GM12892 (cell line): Measurements from ENCODE around the gene SVIL.

Experiments used
- DNase-seq: peaks from one replicate; pipeline ENCODE4 v3.0.0; 2011; ENCODE audit not compliant: insufficient read length
- FAIRE-seq: peaks from 2 replicates; lab custom pipeline; 2011; peaks lifted over from hg19 to GRCh38; lab: Jason Lieb, UNC
- POLR2A ChIP-seq: IDR thresholded peaks from 2 replicates; pipeline ENCODE4 v1.6.1; 2011; ENCODE audit warnings: low read depth, low read length, control low read depth
- POLR2AphosphoS5 ChIP-seq: IDR thresholded peaks from 2 replicates; pipeline ENCODE4 v1.6.1; 2011; ENCODE audit warnings: low read depth, low read length, control low read depth
- TAF1 ChIP-seq: IDR thresholded peaks from 2 replicates; pipeline ENCODE4 v1.6.1; 2011; ENCODE audit warnings: low read depth, mild to moderate bottlenecking, control low read depth, low read length, borderline replicate concordance

Gene SVIL

DNA sequence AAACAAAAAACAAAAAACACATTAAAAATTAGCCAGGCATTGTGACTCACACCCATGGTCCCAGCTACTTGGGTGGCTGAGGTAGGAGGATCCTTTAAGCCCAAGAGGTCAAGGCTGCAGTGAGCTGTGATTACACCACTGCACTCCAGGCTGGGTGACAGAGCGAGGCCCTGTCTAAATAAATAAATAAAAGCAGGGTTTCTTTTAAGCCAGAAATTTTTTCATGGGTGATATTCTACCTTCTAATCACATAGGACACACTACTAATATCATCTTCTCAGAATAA, 14.2 kb upstream of the SVIL start:
- FAIRE-seq, result no peak

DNA sequence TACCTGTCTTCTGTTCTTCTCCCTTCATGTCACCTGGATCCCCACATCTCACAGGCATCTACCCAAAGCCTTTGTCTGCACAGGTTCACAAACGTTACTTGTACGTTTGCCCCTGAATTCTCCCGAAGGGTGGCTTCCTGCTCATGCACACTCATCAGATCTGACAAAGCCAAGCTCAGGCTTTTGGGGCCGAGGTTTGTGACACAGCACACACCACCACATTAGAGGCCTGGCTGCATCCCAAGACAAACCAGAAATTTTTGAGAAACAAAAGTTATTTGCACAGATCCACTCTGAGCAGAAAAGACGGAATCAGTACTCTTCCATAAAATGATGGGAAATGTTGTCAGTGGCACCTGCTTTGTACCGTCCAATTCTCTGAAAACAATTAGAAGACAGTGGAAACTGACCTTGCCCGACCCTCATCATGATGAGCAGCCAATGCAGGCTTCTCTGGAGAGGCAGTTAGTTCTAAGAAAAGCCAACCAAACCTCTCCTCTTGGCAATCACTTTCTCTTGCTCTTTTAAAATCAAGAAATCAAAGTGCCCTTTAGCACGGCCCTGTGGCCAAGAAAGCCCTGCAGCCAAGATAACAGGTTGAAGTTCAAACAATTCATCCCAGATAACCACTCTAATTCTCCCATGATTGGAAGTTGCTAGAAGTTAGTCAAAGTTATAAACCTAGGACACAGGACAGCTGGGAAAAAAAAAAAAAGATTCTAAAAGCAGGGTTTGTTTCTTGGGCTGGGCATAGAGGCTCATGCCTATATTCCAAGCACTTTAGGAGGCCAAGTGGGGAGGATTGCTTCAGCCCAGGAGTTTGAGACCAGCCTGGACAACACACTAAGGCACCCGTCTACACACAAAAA, 13.6 kb upstream of the SVIL start:
- TF ChIP-seq POLR2A (no peak), TAF1 (no peak), POLR2AphosphoS5 (no peak)
- DNase-seq, result no peak
- no peak for FAIRE-seq

More for the DNA sequence above, 14.2 kb upstream of the SVIL start:
- no peak for DNase-seq
- TF ChIP-seq POLR2AphosphoS5 (no peak), TAF1 (no peak), POLR2A (no peak)

DNA sequence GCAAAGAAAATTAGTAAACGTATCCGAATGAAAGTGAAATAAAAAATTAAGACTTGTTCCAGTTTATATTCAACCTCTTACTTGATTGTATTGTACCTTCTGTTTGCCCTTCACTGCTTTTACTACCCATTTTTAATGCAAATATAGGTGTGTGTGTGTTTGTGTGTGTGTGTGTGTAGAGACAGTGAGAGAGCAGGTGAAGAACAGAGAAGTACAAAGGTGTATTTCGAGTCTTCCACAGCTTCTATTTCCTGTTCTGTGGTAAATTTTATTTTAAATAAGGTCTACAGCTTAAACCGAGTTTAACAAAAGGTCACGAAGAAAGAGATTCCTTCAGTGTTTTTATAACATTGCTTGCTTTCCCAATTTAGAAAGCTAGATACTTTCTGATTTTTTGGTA, 12.7 kb upstream of the SVIL start:
- DNase-seq (no peak), FAIRE-seq (no peak)
- TF ChIP-seq POLR2AphosphoS5 (no peak), TAF1 (no peak), POLR2A (no peak)

DNA sequence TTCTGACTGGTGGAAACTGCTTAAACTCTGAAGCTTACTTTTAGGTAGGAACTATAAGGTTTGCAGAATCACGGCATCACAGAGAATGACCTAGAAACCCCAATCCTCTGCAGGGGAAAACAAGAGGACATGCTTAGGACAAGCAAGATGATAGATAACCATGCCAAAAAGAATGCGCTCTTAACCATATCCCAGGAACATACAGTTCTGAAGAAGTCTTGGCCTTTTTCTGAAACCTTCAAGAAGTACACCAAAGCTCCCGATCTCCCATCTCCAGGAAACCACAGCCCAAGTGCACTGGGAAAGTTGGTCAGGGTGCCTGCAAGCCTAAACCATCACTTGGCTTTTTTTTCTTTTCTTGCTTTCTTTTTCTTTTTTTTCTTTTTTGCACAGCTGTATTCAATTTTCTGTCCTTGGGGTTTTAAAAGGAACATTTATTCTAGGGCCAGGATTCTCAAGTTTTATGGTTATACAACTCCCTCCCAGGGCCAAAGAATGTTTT, 12.2 kb upstream of the SVIL start:
- DNase-seq (no peak), FAIRE-seq (no peak)
- TF ChIP-seq TAF1 (no peak), POLR2A (no peak), POLR2AphosphoS5 (no peak)

DNA sequence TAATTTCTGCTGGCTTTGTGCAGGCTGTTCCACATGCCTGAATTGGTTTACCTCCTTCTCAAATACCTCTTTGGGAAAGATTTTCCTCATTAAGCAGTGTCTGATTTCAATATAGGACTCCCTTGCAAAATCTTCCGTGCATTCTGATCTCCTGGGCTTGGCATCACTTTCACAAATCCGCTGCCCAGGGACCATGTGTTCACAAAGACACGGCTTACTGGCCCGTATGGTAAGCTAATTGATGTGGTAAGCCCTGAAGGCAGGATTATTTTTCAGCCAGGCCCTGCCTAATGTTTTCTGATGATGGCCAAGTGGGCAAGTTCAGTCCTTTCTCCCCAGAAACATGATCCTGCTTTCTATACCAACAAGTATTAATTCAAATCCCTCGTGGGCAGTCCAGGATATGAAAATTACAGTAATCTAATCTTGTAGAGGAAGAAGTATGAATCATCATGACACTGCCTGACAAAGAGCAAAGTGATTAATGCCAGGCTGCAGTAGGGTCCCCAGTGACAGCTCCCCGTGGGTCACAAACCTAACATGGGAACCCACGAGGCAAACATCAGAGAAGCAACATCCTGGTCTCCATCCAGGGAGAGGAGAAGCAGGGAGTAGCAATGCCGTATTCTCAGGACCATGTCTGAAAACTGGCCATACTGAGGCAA, 11.6 kb upstream of the SVIL start:
- TF ChIP-seq POLR2AphosphoS5 (no peak), POLR2A (no peak), TAF1 (no peak)
- FAIRE-seq (no peak), DNase-seq (no peak)

DNA sequence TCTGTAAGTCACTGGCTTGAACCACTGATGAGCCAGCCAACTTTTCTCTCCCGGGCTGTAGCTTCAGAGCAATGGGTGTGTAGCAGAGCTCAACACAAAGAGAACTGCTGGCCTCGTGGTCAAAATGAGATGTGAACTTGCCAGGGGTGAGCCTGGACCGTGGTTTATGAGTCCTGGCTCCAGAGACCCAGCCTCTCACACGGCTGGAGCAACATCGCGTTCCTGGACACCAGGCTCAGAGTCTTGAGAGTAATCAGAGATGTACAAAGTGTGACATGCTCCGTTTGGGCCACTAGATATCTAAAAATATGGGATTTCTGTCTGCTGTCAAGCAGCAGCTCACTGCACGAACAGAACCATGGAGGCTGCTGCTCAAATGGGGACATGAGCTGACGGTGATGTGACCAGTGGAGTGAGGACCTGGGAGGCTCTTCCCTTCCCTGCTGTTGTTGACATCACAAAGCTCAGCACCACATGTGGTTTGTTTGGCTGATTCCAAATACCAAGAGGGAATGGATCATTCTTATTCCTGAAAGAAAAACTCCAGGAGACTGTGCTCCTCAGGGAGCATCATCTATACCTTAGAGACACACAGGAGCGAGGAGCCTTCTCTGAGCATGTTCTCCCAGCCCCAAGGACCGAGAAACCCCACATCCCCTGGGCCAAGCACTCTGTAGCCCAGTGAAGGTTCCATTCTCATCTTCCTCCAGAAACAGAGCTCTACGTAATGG, 9.2 kb upstream of the SVIL start:
- TF ChIP-seq TAF1 (no peak), POLR2AphosphoS5 (no peak), POLR2A (no peak)
- DNase-seq (no peak), FAIRE-seq (no peak)

DNA sequence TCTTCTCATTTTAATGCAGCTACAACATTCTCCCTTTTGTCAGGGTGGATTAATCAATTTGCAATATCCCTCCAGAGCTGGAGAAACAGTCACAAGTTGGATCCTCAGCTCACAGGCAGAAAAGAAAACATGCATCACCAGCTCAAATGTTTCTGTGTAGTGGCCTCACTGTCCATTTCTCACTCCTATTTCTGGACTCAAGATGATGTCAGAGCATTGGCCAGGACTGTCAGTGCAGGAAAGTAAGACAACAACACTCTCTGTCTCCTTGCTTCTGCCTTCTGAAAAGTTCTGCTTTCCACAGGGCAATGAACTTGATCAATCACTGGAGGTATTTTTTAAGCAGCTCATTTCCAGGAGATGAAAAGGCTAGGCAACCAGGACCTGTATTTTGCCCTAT, 8.2 kb upstream of the SVIL start:
- DNase-seq (no peak), FAIRE-seq (no peak)

DNA sequence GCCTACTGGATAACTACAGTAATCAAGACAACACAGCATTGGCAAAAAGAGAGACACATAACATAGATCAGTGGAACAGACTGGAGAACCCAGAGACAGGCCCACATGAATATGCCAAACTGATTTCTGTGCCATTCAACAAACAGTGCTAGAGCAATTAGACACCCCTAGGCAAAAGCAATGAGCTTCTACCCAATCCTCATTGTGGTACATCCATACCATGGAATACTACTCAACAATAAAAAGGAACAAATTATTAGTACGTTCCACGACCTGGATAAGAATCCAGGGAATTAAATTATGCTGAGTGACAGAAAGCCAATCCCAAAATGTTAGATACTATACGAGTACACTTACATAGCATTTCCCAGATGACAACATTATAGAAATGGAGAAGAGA, 2.8 kb upstream of the SVIL start:
- FAIRE-seq, result no peak
- no peak for TF ChIP-seq POLR2A
- no peak for TF ChIP-seq POLR2AphosphoS5
- no peak for TF ChIP-seq TAF1

More for the DNA sequence above, 8.2 kb upstream of the SVIL start:
- TF ChIP-seq TAF1 (no peak), POLR2A (no peak), POLR2AphosphoS5 (no peak)

DNA sequence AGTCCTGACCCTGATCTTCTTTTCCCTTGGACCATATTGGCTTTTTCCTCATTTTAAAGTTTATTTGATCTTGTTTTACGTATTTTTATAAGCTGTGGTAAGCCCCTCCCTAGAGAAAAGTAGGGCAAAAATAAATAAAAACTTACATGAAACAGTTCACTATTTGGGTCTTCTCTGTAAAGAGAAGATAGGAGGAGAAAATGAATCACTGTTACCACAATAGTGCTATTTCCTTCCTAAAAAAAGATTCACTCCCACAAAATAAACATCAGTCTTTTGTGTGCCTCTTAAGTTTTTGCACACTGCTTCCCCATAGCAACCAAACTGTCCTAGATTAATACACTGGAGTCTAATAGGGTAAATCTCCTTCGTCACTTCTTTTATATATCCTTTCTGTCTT, 1.4 kb upstream of the SVIL start:
- FAIRE-seq (no peak), DNase-seq (no peak)
- TF ChIP-seq TAF1, result no peak
- TF ChIP-seq POLR2AphosphoS5, result no peak
- no peak for TF ChIP-seq POLR2A

More for the DNA sequence above, 2.8 kb upstream of the SVIL start:
- no peak for DNase-seq

DNA sequence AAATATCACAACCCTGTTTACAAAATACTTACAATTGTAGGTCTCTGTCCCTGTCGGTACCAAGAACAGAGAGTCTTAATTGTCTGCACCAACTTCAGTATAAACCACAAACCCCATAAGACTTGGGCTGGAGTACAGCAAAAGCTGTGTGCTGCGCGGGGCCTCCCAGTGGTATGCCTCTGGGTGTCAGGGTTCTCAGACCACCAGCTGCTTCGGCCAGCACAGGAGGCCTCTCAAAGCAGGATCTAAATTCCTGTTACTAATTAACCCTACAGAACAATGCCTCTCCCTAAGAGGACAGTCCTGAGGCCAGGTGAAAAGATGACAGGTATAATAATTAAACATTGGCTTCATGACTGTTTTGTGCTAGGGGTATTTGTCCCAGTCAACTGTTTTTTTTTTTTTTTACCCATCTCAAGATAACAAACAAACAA, 957 bp upstream of the SVIL start:
- TF ChIP-seq TAF1 (no peak), POLR2A (no peak), POLR2AphosphoS5 (no peak)
- FAIRE-seq, result no peak
- DNase-seq, result no peak

DNA sequence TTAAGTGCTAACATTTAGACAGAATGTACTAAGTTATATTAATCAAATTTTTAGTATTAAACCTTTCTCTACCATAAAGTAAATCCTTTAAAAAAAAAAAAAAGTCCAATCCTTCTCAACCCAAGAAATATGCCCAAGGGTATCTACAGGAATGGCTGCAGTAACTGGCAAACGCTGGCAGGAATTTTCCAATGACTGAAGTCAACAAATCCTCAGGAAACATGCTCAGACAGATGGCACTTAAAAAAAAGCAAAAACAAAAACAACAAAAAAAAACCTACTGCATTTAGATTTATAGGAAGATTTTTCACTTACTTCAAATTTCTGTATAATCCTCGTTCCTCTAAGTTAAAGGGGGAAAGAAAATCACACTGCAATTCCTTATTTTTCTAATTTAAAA, 666 bp downstream of the SVIL start:
- no peak for DNase-seq
- no peak for TF ChIP-seq POLR2A
- TF ChIP-seq TAF1, result no peak
- TF ChIP-seq POLR2AphosphoS5, result no peak
- no peak for FAIRE-seq
